Measurements from ENCODE around the gene CD248.

Gene CD248, protein sequence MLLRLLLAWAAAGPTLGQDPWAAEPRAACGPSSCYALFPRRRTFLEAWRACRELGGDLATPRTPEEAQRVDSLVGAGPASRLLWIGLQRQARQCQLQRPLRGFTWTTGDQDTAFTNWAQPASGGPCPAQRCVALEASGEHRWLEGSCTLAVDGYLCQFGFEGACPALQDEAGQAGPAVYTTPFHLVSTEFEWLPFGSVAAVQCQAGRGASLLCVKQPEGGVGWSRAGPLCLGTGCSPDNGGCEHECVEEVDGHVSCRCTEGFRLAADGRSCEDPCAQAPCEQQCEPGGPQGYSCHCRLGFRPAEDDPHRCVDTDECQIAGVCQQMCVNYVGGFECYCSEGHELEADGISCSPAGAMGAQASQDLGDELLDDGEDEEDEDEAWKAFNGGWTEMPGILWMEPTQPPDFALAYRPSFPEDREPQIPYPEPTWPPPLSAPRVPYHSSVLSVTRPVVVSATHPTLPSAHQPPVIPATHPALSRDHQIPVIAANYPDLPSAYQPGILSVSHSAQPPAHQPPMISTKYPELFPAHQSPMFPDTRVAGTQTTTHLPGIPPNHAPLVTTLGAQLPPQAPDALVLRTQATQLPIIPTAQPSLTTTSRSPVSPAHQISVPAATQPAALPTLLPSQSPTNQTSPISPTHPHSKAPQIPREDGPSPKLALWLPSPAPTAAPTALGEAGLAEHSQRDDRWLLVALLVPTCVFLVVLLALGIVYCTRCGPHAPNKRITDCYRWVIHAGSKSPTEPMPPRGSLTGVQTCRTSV

DNA sequence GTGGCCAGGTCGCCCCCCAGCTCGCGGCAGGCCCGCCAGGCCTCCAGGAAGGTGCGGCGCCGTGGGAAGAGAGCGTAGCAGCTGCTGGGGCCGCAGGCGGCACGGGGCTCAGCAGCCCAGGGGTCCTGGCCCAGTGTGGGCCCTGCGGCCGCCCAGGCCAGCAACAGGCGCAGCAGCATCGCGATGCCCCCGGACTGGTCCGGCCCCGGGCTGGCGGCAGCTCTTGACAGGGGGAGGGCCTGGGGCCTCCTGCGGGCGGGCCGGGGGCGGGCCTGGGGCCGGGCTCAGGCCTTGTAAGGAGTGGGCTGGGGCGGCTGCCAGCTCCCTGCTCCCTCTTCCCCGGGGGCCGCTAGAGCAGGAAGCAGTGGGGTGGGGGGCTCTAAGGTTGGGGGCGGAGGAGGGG lies at the start of gene CD248:
TSS of gene CD248 (minus strand) at position 196 of the 403 bp plus-strand sequence. CDS start at position 179, 17 bp downstream.
- no peak within 1 kb of the TSS for H3K4me3 ChIP-seq (ENCODE audit: low read depth, low read length)
- DNase-seq (ENCODE audit: low read depth) = no peak
- TF ChIP-seq, protein P1, sequence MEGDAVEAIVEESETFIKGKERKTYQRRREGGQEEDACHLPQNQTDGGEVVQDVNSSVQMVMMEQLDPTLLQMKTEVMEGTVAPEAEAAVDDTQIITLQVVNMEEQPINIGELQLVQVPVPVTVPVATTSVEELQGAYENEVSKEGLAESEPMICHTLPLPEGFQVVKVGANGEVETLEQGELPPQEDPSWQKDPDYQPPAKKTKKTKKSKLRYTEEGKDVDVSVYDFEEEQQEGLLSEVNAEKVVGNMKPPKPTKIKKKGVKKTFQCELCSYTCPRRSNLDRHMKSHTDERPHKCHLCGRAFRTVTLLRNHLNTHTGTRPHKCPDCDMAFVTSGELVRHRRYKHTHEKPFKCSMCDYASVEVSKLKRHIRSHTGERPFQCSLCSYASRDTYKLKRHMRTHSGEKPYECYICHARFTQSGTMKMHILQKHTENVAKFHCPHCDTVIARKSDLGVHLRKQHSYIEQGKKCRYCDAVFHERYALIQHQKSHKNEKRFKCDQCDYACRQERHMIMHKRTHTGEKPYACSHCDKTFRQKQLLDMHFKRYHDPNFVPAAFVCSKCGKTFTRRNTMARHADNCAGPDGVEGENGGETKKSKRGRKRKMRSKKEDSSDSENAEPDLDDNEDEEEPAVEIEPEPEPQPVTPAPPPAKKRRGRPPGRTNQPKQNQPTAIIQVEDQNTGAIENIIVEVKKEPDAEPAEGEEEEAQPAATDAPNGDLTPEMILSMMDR (IDR thresholded peaks at IDR 0.05; ENCODE audit: control insufficient read depth, extremely low read depth, insufficient read depth) = no peak

DNA sequence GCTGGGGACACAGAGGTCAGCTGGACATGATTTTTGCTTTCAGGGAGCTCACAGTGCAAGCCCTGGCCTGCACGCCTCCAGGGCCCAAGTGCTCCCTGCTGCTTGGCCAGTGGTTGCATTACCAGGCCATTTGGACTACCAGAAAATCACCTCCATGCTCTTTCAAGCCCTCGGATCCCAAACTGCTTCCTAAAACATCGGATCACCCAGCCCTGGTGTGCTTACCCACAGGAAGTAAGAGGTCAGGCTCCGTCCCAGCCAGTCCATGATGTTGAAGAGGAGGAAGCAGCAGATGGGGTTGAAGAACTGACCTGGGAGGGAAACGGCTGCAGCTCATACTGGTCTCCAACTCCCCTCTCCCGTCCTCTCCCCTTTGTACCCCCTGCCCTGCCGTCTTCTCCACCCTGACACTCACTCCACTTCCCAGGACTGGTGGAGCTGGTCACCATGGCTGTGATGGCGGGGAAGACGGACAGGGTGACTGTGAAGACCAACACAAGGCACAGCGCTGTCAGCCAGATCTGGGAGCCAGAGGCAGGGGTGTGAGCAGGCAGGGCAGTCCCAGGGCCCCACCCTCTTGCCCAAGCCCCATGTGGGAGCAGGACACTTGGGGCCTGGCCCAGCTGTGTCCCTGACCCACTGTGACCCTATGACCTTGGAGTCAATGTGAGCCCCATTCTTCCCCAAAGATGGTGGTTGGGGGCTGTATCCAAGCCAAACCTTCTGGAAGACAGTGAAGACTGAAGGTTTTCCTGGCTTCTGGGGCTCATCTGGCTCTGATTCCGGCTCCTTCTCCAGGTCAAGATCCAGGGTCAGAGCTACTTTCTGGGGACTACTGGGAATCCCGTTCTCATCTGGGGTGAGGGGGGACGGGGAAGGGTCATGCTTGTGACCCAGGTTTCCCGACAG lies 49.1 kb upstream of the CD248 start:
- H3K4me3 ChIP-seq (ENCODE audit: low read depth, low read length) = no peak overlapping the region
- TF ChIP-seq, protein P1 (IDR thresholded peaks at IDR 0.05; ENCODE audit: control insufficient read depth, extremely low read depth, insufficient read depth) = no peak
- DNase-seq (ENCODE audit: low read depth) = no peak

DNA sequence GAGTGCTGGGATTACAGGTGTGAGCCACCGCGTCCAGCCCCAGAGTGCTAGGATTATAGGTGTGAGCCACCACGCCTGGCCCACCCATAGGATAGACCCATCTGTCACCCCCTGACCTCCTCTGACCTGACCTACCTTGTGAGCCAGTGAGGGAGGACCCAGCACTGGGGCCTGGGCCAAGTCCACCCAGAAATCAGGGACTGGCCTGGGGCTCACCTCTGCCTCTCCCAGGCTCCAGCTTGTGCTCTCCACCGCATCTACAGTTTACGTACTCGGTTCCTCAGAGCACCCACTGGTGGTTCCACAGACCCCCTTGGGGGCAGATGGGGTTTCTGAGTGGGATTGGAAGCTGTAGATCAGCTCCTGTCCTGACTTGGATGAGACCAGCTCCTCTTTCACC lies 48.3 kb upstream of the CD248 start:
- no peak overlapping the region for H3K4me3 ChIP-seq (ENCODE audit: low read depth, low read length)
- no peak for DNase-seq (ENCODE audit: low read depth)
- TF ChIP-seq, protein P1 (IDR thresholded peaks at IDR 0.05; ENCODE audit: control insufficient read depth, extremely low read depth, insufficient read depth) = no peak

DNA sequence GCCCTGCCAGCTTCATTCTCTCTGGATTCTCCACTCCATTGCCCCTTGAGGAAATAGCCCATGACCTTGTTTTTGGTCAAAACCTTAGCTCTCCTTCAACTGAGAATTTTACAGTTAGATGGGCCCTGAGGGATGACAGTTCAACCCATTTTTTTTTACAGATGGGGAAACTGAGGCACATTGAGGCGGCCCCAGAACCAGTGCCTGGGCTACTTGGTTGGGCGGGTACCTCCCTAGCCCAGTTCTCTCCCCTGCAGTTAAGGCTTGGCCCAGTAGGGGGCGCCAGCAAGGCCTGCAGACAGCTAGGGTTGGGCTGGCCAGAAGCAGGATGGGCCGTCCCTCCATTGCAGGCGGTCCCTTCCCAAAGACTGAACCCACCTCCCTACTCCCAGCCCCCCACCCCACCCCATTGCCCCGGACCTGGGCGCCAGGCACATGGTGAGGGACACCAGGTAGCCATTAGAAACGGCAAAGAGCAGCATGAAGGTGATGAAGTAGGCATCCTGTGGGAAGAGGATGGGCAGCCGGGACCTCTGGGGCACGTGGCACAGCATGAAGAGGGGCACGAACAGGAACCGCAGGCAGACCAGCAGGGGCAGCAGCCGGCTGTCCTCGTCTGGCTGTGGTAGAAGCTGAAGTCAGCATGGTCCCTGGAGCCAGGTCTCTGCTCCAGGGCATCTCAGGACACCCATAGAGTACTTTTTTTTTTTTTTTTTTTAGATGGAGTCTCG lies 47.1 kb upstream of the CD248 start:
- no peak overlapping the region for H3K4me3 ChIP-seq (ENCODE audit: low read depth, low read length)
- TF ChIP-seq, protein P1 (IDR thresholded peaks at IDR 0.05; ENCODE audit: control insufficient read depth, extremely low read depth, insufficient read depth) = peak; percentile 78
- DNase-seq (ENCODE audit: low read depth) = no peak

DNA sequence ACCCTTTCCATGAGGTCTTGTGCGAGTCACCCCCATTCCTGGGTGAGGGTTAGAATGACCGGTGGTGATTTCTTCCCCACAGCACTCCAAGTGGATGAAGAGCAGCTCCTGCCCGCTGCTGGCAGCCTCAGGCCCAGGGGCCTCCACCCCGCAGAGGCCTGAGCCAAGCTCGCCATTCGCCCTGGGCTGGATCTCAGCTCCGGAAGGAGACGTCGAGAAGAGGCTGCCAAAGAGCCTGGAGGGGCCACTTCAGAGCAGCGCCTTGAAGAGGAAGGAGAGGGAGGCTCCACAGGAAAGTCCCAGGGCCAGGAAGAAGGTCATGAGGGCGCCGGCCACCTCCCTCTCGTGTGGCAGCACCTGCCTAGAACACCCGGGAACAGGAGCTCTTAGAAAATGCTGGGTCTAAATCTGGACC lies 46.4 kb upstream of the CD248 start:
- DNase-seq (ENCODE audit: low read depth) = no peak
- TF ChIP-seq, protein P1 (IDR thresholded peaks at IDR 0.05; ENCODE audit: control insufficient read depth, extremely low read depth, insufficient read depth) = no peak
- no peak overlapping the region for H3K4me3 ChIP-seq (ENCODE audit: low read depth, low read length)

Data from LNCaP clone FGC (cell line).